ENCODE measurements around the gene TPRG1. TPM values are rescaled to one million over a fixed set of nuclear protein-coding genes. Genes with fewer than 3 reads are reported as not detected.

Gene TPRG1
- total and polyA plus RNA-seq, 2 of the 8 experiments (the other 6 are each of a cell fraction or from before 2014, with no cell fraction given), result 0.37 to 0.47 TPM

GRCh38 chr3:189277711-189278110, 105.9 kb downstream of the TPRG1 start:
- no peaks in the 10 kb centered on the region for H3K9me3 ChIP-seq (ENCODE audit: insufficient read depth in 2 of 2, low read depth in 1 of 2, low read length in 1 of 2)
- H2BK5ac ChIP-seq (ENCODE audit: low read depth, low read length), result no peak overlapping the region
- H4K5ac ChIP-seq (ENCODE audit: insufficient read length, low read depth, low read length), result no peak overlapping the region
- no peaks in the 10 kb centered on the region for H3K36me3 ChIP-seq (ENCODE audit: control insufficient read depth in 2 of 4, insufficient read depth in 4 of 4, low read length in 3 of 4)
- H3K27me3 ChIP-seq (replicated peaks in 1 of 4; ENCODE audit: control insufficient read depth in 3 of 4, extremely low read depth in 1 of 4, insufficient read depth in 3 of 4, low read length in 3 of 4), result no peaks in the 10 kb centered on the region
- no peak overlapping the region for H2BK15ac ChIP-seq (ENCODE audit: low read length)
- TF ChIP-seq TAF1 (IDR thresholded peaks at IDR 0.05; ENCODE audit: low read depth, low read length), result no peak
- TF ChIP-seq CHD2 (IDR thresholded peaks at IDR 0.05; ENCODE audit: low read length), result no peak
- no peak overlapping the region for H2BK120ac ChIP-seq (replicated peaks; ENCODE audit: low read depth, low read length)
- H3K4ac ChIP-seq (replicated peaks; ENCODE audit: insufficient read length, low read depth, low read length), result no peak overlapping the region
- no peaks in the 10 kb centered on the region for H3K79me1 ChIP-seq (ENCODE audit: low read depth, low read length)
- no peaks in the 10 kb centered on the region; a peak in 1 of 7 replicates for H3K4me1 ChIP-seq (replicated peaks in 1 of 4; ENCODE audit: control insufficient read depth in 3 of 4, insufficient read depth in 4 of 4, low read length in 3 of 4)
- ChIA-PET CTCF (ENCODE audit: partially characterized antibody) (interaction anchor here (0.6 to 1.9 kb wide), 7 partner anchors 9 to 948 kb away, joined by 3 to 9 read pairs (median 3); no protein-coding TSS in a partner anchor), POLR2A (ENCODE audit: partially characterized antibody) (no interaction called here)
- H3K23ac ChIP-seq (ENCODE audit: insufficient read length), result no peak overlapping the region
- FAIRE-seq, result no peak
- H2AFZ ChIP-seq (ENCODE audit: low read length), result 0 out of 2 replicates have a peak overlapping the region, but pooled peaks have one; percentile 0
- no peaks in the 10 kb centered on the region for H3K23me2 ChIP-seq (ENCODE audit: low read depth, low read length)
- H2BK20ac ChIP-seq (ENCODE audit: low read length), result no peak overlapping the region
- H3K79me2 ChIP-seq (ENCODE audit: control insufficient read depth in 1 of 2, insufficient read depth in 2 of 2, low read length in 2 of 2), result no peaks in the 10 kb centered on the region
- no peak overlapping the region for H3K56ac ChIP-seq (replicated peaks; ENCODE audit: insufficient read length, low read depth, low read length)
- 90% methylated on average over 3 of the region's 3 CpGs; no CpG with 5 or more reads in 1 of the 2 experiments for WGBS, 2 experiments (ENCODE audit: extremely low coverage in 1 of 2, insufficient coverage in 1 of 2, insufficient read length in 1 of 2, insufficient replicate concordance in 2 of 2, low coverage in 1 of 2, low lambda C conversion rate in 2 of 2, missing lambda C conversion rate in 1 of 2)
- no peak overlapping the region for H3K18ac ChIP-seq (ENCODE audit: extremely low read depth, low read length)
- H3K14ac ChIP-seq (ENCODE audit: insufficient read length), result no peak overlapping the region
- H3K4me3 ChIP-seq (ENCODE audit: extremely low read depth in 1 of 4, insufficient read depth in 2 of 4, low read depth in 3 of 4, low read length in 4 of 4), result no peak overlapping the region
- no peak overlapping the region for H2BK12ac ChIP-seq (ENCODE audit: low read depth, low read length)
- H3K4me2 ChIP-seq (ENCODE audit: insufficient read depth in 1 of 2, low read depth in 2 of 2, low read length in 2 of 2), result no peak overlapping the region
- H3K27ac ChIP-seq (ENCODE audit: low read depth, low read length), result no peak overlapping the region
- no peak for DNase-seq (ENCODE audit: low read depth in 1 of 2, low spot score in 2 of 2)
- H2AK5ac ChIP-seq (ENCODE audit: low read depth, low read length), result no peak overlapping the region
- H4K8ac ChIP-seq (ENCODE audit: extremely low read depth, insufficient read depth, low read length), result no peak overlapping the region
- no peak overlapping the region for H3K9ac ChIP-seq (replicated peaks in 1 of 4; ENCODE audit: extremely low read depth in 1 of 4, low read depth in 3 of 4, low read length in 3 of 4)
- no peak overlapping the region for H4K91ac ChIP-seq (replicated peaks; ENCODE audit: insufficient read length, low read length)
- H4K20me1 ChIP-seq (replicated peaks in 1 of 2; ENCODE audit: control insufficient read depth in 1 of 2, insufficient read depth in 2 of 2, low read length in 2 of 2), result no peaks in the 10 kb centered on the region

All from H1 (cell line).